H1 (cell line): Measurements from ENCODE around the gene PBX1. TPM values are rescaled to one million over a fixed set of nuclear protein-coding genes. Genes with fewer than 3 reads are reported as not detected.

ENCODE experiments used
- CREB1 ChIP-seq: IDR thresholded peaks from 2 replicates; pipeline ENCODE4 v1.6.1; 2012; ENCODE audit warnings: inconsistent platforms
- GABPA ChIP-seq: IDR thresholded peaks from 2 replicates; pipeline ENCODE4 v1.6.1; 2011; ENCODE audit warnings: mild to moderate bottlenecking, low read length, moderate library complexity, borderline replicate concordance; ENCODE audit not compliant: insufficient read depth
- SIX5 ChIP-seq: IDR thresholded peaks from 2 replicates; pipeline ENCODE4 v1.6.1; 2011; ENCODE audit warnings: mild to moderate bottlenecking, low read depth, low read length
- polyA plus RNA-seq, 7 experiments: library from polyadenylated mRNA; depleted of rRNA in 3 of 7; stranded (reverse) in 5 of 7; unstranded in 2 of 7; fragments of >200 nt in 5 of 7; fragments of 200-250 nt in 2 of 7; gene quantifications; 1 replicate in 5 of 7; 2 replicates in 1 of 7; 4 replicates in 1 of 7; pipeline versions ENCODE4 v1.2.1 to v1.2.3, GENCODE V29; 2011 to 2013; ENCODE audit warnings: missing spikeins in 2 of 7, mixed read lengths in 2 of 7
- total RNA-seq: library from RNA; stranded (reverse); fragmentation: NEBNext Ultra II Directional; extraction: Animal tissue kit (Norgen Biotek cat#: 25700); gene quantifications from 2 replicates; pipeline ENCODE4 v1.2.1, GENCODE V29; 2021

The PBX1 gene
- total and polyA plus RNA-seq, 2 of the 8 experiments (the other 6 are each of a cell fraction or from before 2014, with no cell fraction given), result 87.4 to 124 TPM

DNA sequence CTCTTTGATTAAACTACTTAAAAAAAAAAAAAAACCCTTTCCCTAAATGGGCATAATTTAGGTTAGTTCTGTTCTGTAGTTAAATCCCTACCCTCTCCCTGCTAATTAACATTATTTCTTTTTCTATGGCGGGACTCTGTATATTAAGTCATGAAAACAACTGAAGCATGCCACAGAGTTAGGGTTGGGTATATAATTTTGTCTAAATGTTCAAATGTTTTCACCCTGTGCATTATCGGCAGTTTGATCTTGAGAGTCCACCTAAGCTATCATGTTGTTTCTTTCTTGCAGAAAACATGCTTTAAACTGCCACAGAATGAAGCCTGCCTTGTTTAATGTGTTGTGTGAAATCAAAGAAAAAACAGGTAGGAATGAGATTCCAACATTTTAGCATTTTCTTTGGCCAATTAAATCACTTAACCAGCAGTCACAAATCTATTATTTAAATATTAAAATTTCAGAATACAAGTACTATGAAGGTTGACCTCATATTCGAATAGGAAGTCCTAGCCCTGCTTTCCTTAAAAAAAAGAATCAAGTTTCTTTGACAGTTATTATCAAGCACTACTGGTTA is 4.0 kb downstream of the PBX1 start (continued):
- TF ChIP-seq GABPA (no peak), SIX5 (no peak), CREB1 (no peak)
